Measurements from ENCODE around the gene VPS8.

VPS8 gene

DNA sequence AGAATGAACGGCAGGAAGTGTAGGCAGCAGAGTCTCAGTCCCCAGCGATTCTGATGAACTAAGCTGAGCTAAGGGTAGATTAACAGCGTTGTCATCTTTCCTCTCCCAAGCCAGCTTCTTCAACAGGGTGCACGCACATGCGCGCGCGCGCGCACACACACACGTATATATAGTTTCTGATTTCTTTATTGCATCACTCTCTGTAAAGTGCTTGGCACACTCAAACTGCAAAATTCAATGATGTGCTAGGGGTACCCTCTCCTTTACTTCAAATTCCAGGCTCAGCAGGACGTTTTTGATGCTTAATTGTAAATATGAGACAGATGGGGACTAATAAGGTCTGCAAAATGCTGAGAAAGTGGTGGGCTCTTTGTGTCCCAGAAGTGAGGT lies 26.1 kb upstream of the VPS8 start:
- no peak for DNase-seq

DNA sequence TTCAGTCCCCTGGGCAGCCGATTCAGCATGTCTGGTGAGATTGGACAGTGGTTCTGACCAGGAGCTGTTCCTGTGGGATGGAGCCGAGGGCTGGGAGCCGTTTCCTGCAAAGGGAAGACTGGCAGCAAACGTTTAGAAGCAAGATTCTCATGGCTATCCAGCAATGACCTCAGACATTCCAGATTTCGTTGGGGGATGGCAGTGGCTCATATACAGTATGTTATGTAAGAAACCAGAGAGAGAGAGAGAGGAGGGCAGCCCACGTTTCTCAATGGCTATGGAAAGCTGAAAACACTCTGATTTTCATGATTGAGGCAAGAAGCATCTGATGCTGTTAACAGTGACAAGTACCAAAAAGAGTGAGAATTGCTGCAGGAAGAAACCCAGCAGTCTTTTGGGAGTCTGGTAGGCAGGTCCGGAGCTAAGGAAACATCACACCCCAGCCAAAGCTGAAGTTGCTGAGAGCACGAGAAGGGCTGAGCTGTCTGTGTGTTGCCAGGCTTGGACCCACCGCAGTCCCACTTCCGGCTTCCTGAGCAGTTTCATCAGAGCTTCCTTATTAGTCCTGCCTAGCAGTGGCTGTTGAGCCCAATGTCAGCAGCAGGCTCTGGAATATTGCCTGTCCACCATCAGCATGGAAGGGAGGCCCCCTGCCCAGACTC lies 25.6 kb upstream of the VPS8 start:
- DNase-seq: no peak

DNA sequence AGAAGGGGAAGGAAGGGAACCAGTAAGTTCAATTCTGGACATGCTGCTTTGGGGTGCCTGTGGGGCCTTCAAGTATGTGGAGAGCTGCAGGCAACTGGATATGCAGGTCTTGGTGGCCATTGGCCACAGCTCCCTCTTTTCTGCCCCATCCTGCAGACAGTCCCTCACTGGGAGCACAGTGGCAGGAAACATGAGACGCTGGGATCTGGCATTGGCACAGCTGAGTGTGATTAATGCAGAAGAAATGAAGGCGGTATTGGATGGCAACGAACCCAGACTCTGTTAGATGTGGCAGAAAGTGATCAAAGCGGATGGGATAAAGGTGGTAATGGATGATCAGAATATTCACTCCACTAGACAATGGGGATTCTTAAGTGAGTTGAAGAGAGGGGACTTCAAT lies 23.2 kb upstream of the VPS8 start:
- DNase-seq: no peak

DNA sequence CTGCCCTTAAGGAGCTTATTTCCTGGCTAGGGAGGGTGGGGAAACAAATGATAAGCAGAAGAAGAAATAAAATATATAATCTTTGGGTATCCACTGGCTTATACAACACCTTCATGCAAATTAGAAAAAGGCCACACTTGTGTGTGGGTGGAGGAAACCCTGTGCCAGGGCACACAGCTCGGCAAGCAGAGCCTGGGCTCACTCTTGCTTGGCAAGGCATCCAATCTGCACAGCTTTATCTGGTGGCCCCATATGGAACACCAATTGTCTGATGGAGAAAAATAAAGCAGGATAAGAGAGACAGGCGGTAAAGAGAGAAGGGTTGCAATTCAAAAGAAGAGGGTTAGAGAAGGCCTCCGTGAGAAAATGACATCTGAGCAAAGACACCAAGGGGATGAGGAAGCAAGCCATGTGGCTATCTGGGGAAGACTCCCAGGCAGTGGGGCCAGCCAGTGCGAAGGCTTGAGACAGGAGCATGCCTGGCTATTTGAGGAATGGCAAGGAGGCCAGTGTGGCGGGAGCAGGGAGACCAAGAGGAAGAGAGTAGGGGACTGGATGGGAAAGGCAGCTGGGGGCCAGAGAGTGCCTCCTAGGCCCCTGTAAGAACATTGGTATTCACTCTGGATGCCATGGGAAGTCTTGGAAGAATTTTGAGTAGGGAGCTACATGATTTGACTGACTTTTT lies 22.5 kb upstream of the VPS8 start:
- no peak for DNase-seq

DNA sequence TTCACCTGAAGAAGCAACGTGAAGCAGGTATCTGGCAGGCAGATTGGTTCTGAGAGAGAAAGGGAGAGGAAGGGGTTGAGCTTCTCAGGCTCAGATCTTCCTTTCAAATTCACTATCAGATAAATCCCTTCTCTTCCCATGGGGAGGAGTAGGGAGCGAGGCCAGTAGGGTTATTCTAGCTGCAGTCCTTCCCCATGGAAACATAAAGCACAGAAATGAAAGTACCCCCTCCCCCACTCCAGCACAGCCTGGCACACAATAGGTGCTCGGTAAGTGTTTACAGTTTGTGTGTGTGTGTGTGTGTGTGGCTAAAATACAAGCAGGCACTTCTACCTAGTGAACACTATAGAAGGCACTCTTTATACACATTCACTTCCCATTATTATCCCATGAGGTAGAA lies 20.8 kb upstream of the VPS8 start:
- DNase-seq: no peak

DNA sequence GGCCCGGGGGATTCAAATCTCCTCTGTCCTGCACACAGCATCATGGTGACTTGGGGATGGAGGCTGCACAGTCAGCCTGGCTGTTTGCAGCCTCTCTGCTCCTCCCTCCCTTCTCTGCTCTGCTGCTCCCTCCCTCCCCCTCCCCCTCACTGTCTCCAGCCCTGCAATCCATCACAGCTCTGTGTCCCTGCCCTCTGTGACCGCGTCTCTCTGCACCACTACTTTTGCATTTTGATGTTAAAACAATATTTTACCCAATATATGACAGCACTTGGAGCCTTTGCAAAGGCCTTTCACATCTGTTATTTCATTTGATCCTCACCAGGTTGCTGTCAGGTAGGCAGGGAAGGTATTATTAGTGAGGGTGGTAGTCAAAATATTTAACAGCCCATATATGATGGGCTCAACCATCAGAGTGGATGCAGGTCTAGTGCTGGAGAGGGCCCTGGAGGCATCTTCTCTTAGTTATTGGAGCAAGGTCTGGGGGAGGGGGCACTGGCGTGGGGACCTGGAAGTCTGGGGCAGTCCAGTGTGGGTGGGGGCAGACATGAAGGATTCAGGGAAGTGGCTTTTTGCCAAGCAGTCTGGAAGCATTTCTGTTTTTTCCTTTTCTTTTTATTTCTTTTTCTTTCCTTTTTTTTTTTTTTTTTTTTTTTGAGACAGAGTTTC lies 16.3 kb upstream of the VPS8 start:
- peak; percentile 35 for DNase-seq

DNA sequence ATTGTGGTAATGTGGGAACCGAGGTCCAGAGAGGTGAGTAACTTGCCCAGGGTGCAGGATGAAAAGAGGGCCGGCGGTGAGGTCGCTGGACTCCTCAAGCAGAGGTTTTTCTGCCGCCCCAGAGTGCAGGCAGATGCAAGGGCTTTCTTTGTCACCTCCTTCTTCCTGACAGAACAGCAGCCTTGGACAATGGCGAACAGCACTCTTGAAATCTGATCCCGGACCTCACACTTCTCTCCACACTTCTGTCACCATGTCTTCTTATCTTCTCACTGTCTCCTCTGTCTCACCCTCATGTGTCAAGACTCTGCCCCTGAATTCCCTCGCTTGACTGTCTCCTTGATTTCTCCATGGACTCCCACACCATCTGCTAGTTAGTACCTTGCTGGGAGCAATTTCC lies 15.4 kb upstream of the VPS8 start:
- DNase-seq: no peak

DNA sequence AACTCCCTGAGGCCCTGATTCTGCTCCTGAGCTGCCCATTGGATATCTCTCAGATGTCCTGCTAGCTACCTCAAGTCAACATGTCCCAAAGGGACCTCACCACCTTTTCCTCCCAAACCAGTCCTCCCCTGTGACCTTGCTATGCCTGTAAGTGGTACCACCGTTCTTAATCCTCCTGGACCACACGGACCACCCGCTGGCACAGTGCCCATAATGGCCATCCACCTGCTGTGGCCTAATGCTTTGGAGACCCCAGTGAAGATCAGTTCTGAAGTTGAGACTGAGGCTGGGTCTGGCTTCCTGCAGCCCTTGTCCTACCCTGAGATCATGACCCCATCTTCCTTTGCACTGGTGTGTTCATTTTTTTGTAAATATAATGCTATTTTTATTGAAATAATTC lies 15.0 kb upstream of the VPS8 start:
- DNase-seq: no peak

DNA sequence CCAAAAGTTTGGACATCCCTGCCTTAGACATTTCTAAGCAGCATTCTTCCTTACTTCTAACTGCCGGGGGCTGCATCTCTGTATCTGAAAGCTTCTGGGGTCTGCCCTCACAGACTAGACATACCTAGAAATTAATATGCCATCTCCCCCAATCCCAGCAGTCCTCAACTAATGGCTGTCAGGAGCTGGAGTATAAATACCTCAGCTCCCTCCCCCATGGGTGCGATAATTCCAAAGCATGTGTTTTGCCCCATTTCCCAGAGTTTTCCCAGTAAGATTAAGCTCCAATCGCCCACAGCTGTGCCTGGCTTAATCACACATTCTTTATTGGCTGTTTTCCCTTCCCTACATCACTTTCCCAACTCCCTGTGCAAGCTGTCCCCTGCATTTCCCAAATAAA lies 13.8 kb upstream of the VPS8 start:
- DNase-seq: no peak

DNA sequence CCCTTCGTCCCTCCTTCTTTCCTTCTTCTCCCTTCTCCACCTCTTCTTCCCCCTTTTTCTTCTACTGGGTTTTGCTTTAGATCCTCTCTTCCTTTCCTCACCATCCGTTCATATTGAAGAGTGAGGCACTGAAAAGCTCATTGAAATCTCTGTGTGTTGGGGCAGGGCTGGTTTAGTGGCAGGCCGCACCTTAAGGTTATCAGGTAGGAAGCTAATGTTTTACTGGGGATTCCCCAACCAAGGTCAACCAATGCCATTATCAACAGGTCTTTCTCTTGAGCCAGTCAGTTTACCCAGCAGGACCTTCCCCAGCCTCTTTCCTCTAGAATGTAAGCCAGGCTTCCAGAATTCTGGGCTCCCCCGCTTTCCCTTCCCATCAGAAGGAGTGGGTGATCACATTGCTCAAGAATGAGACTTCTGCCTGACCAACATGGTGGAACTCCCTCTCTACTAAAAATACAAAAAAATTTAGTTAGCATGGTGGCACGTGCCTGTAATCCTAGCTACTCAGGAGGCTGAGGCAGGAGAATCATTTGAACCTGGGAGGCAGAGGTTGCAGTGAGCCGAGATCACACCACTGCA lies 11.5 kb upstream of the VPS8 start:
- DNase-seq: no peak

DNA sequence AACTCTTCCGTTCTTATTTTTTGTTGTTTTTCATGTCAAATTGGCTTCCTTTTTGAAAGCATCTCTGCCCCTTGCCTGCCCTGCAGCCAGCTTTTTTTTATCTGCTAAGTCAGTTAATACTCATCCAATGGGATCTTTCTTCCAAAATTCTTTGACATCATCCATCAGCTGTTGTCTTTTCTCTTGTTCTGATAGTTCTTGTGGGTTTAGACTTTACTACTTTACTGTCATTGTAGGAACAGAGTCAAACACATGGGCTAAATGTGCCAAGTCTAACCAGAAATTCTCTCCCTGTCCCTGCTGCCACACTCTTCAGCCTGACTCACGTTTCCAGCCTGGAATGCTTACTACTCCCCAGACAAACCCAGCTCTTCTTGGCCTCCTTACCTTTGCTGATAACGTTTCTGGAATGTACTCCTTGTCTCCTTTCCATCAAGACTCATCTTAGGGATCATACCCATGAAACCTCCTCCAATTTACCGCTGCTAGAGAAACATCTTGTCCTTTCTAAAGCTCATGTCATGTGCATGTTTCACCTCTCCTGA lies 10.7 kb upstream of the VPS8 start:
- DNase-seq: no peak

DNA sequence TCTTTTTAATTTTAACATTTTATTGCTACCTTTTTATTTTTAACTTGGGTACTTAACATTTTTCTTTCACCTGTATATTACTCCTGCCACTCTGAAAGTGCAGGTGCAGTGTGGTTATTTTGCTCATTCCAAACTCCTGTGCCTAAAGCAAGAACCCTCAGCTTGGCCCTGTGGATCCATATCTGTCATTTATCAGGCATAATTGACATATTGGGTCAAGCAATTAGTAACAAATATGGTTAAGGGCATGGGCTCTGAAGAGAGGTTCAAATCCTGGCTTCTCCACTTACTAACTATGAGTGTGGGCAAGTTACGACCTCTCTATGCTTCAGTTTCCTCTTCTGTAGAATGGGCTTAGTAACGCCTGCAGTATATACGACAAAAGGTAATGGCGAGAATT lies 9.8 kb upstream of the VPS8 start:
- no peak for DNase-seq

DNA sequence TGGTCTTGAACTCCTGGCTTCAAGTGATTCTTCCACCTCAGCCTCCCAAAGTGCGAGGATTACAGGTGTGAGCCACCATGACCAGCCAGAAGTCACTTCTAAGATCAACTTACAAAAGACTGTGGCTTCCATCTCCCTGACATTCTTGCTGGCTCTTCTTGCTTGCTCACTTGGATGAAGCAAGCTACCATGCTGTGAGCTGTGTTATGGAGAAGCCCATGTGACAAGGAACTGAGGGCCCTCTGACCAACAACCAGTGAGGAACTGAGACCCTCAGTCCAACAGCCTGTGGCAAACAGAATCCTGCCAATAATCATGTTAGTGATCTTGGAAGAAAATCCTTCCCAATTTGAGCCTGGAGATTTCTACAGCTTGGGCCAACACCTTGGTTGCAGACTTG lies 7.2 kb upstream of the VPS8 start:
- no peak for DNase-seq

DNA sequence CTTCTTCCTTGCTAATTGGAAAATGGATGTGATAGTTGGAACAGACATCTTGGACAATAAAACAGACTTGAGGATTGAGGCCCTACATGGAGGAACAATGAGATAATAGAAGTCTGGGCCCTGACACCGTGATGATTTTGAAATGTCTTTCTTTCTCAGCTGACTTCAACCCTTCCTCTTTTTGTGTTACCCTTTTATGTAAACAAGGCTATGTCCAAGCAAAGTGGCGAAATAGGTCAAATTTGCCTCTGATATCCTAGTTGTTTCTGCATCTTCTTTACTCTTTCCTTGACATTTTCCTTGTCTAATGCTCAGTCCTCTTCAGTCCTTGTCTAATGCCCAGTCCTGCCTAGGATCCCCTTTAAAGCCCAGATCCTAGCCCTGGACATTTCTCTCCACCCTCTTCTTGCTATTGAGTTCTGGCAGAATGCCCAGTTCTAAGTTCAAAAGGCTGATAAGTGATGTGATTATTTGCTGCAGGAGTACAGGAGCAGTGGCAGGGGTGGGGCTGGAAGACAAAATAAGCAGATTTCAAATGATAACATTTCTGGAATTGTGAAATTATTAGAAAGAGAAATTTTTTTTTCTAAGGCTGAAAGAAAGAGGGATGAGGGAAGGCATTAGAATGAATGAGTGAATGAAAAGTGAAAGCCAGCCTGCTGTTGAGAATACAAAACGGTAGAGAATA lies 6.5 kb upstream of the VPS8 start:
- peak; percentile 69 for DNase-seq

DNA sequence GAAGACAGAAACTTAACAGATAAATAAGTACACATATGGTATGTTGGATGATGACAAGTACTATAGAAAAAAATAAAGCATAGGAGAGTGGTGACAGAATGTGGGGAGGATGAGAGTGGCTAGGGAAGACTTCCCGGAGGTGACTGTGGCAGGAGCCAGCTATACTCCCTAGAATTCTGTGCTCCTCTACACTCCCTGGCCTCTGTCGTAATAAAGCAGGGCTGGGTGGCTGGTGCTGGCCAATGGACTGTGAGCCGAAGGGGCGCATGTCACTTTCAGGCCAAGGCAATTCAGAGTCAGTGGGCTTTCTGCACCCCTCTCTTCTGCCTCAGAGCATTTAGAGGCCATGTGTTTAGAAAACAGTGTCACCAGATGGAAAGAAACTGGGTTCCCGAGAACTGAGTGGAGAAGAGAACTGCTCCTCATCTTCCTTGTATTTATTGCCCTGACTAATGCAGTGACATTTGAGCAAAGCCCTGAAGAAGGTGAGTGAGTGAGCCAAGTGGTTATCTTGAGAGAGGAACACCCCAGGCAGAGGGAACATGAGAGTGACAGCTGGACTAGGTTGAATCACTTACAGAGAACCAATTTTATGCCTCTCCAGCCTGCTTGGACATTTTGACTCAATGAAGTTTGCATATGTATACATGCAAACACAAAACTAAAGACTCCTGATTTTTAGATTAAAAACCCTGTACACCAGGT lies 5.2 kb upstream of the VPS8 start:
- DNase-seq: no peak

DNA sequence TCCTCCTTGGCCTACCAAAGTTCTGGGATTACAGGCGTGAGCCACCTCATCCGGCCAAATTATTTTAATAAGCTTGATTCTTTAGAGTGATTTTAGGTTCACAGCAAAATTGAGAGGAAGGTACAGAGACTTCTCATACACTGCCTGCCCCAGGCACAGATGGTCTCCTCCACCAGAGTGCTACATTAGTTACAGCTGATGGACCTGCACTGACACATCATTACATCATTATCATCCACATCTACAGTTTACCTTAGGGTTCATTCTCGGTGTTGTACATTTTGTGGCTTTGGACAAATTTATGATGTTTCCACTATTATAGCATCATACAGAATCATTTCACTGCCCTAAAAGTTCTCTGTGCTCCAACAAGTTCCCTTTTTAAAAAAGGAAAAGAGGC lies 4.4 kb upstream of the VPS8 start:
- no peak for DNase-seq

DNA sequence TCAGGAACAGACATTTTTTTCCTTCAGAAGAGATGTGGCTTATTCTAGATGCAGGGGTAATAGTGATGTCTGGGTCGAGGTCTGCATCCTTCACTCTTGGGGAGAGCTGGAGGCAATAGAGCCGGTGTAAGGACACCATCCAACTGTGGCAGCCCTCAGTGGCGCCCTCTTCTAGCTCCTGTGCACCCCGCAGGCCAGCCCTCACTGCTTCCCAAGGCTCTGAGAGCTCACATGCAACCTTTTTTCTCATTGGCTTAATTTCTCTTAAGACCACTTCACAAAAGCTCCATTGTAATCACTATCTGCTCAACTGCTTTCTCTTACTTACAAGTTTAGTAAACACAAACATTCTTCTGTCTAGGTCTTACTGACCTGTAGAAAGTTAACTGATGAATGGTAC lies 3.9 kb upstream of the VPS8 start:
- DNase-seq: peak; percentile 57

DNA sequence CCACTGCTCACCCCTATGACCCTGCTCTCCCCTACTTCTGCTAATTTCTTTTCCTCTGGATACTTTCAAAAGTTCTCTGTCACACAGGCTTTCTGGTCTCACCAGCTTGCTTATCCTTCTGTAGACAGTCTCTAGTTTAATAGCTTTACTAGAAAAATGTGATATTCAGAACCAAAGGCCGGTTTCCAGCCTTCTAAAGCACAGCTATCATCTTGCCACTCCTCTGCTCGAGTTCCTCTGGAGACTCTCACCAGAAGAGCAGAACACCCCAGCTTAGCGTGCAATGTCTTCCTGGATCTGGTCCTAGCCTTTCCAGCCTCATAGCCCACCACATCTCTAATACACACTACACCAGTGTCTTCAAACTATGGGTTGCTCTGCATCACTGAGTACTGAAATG lies 1.8 kb upstream of the VPS8 start:
- no peak for DNase-seq

DNA sequence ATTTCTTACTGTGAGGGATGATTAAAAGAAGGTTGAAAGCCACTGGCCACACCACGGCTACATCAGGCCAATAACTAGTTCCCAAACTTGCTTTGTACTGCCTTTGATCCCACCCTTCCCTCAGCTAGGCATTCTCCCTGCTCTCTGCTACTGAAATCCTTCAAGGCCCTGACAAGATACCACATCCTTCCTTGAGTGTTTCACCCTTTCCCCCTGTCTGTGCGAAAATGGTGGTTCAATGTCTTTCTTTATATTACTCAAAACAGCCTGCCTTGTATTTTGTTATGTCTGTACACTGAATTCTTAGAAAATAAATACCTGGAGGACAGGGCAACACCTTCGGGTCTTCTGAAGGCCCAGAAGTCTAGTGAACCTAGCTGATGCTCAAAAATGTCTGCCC lies 932 bp upstream of the VPS8 start:
- no peak for DNase-seq

DNA sequence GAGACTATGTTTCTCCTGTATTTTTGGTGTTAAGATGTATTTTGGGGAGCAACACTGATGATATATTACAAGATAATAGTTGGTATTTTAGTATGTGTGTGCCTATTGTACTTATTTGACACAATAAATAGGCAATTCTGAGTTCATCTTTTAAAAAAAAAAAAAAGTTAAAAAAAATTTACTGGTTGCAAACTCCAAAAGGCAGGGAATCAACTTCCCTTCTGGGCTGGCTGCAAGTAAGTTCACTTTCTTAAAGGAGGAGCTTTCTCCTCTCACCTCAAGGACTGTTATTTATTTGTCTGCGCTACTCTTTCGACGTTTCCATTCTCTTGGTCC lies 335 bp upstream of the VPS8 start:
- no peak for DNase-seq

DNA sequence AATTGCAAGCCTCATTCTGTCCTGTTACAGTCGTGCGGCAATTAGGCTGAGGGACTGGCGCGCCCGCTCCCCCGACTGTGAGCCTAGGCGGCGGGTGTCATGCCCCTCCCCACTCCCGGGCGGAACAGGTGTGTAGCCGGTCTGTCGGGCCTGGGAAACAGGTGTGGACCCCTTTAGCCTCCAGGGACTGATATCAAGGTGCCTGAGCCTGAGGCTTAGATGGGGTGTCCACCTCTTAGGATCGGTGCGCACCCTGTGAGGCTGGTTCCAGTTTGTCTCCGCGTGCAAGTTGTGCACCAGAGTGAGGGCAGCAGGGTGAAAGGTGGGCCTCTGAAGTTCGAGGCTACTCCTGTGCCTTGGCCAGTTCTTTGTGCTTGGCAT lies 686 bp downstream of the VPS8 start:
- DNase-seq: no peak

DNA sequence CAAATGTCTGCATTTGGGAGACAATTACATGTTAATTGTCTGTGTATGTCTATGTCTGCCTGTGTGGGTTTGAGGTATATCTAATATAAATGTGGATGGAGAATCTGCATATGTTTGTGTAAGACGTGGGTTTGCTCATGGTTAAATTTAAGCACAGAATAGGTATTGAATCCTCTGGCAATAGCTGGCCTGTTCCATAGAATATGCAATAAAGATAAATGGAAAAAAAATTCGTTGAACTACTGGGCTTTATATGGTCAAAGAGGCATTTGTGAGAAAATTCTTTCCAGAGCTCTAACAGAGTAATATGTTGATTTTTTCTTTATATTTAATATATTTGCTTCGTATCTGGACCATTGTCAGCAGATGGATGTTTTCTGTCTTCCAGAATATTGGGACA lies 1.4 kb downstream of the VPS8 start:
- no peak for DNase-seq

DNA sequence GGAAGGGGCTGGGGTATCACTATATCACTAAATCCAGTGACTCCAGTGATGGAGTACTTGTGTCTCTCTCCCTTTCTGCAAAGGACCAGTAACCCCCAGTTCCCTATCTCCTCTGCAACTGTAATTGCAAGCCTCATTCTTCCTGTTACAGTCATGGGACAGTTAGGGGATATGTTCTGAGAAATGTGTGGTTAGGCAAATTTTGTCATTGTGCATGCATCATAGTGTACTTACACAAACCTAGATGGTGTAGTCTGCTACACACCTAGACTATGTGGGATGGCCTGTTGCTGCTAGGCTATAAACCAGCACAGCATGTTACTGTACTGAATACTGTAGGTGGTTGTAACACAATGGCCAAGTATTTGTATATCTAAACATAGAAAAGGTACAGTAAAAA lies 2.2 kb downstream of the VPS8 start:
- no peak for DNase-seq

All from NCI-H82 (cell line).